ENCODE data around the gene KLHL12.

- no peak for TF ChIP-seq ZNF384 (IDR thresholded peaks at IDR 0.05)
- TF ChIP-seq ELF4 (IDR thresholded peaks at IDR 0.05): no peak
- TF ChIP-seq CTBP1 (IDR thresholded peaks at IDR 0.05; ENCODE audit: borderline replicate concordance): no peak
- no peak for TF ChIP-seq FOXA1 (IDR thresholded peaks at IDR 0.05)
- no peak for TF ChIP-seq FOXM1 (IDR thresholded peaks at IDR 0.05; ENCODE audit: borderline replicate concordance)
- TF ChIP-seq SUZ12 (IDR thresholded peaks at IDR 0.05): no peak
- no peak for TF ChIP-seq TARDBP (IDR thresholded peaks at IDR 0.05)
- TF ChIP-seq SP1 (IDR thresholded peaks at IDR 0.05): no peak
- TF ChIP-seq FOXK2 (IDR thresholded peaks at IDR 0.05): no peak
- no peak for TF ChIP-seq BHLHE40 (IDR thresholded peaks at IDR 0.05; ENCODE audit: borderline replicate concordance)
- TF ChIP-seq ARNT (IDR thresholded peaks at IDR 0.05): no peak
- TF ChIP-seq LEF1 (IDR thresholded peaks at IDR 0.05; ENCODE audit: borderline replicate concordance): no peak
Observed at GRCh38 chr1:202965422-202965821, 38.4 kb upstream of the KLHL12 start.
